Raji (cell line): ENCODE results near the gene FAM3D.

Experiments
- POLR2A ChIP-seq: IDR thresholded peaks from 2 replicates; pipeline ENCODE4 v1.6.1; 2011; ENCODE audit warnings: low read depth, low read length, control low read depth; ENCODE audit not compliant: insufficient read depth

Gene FAM3D

GRCh38 chr3:58603606-58604005 is 63.0 kb downstream of the FAM3D start:
- TF ChIP-seq POLR2A, result no peak

- no peak for TF ChIP-seq POLR2A
These were observed 68.7 kb downstream of the FAM3D start for GRCh38 chr3:58597770-58598310.

GRCh38 chr3:58596834-58597518 is 69.6 kb downstream of the FAM3D start:
- TF ChIP-seq POLR2A, result no peak

GRCh38 chr3:58594117-58594516 is 72.5 kb downstream of the FAM3D start:
- TF ChIP-seq POLR2A, result no peak

- no peak for TF ChIP-seq POLR2A
These were observed 74.8 kb downstream of the FAM3D start for GRCh38 chr3:58591517-58592510.

- TF ChIP-seq POLR2A, result no peak
These were observed 78.5 kb downstream of the FAM3D start for GRCh38 chr3:58588030-58588614.

GRCh38 chr3:58586776-58587192 is 79.8 kb downstream of the FAM3D start:
- no peak for TF ChIP-seq POLR2A

GRCh38 chr3:58585994-58586393 is 80.6 kb downstream of the FAM3D start:
- TF ChIP-seq POLR2A, result no peak

- no peak for TF ChIP-seq POLR2A
These were observed 81.4 kb downstream of the FAM3D start for GRCh38 chr3:58585005-58585786.

- no peak for TF ChIP-seq POLR2A
These were observed 81.9 kb downstream of the FAM3D start for GRCh38 chr3:58584690-58585004.
